Neural cell (in vitro differentiated cells): ENCODE measurements around the gene ATP2B2. TPM values are rescaled to one million over a fixed set of nuclear protein-coding genes. Genes with fewer than 3 reads are reported as not detected.

Experiments
- H2AFZ ChIP-seq: fragments of 200-600, 300-800 bp; sonication (generic), shearing (Covaris generic); 2 replicates; pipeline ENCODE4 v1.6.0; 2014; ENCODE audit warnings: low read depth, mild to moderate bottlenecking, antibody characterized with exemption, low read length, moderate library complexity
- H3F3A ChIP-seq: fragments of 200-600 bp; shearing (Covaris generic); 2 replicates; pipeline ENCODE4 v1.6.1; 2016; ENCODE audit warnings: mild to moderate bottlenecking, moderate library complexity, mixed read lengths, antibody characterized with exemption, low read length; ENCODE audit not compliant: insufficient read depth, poor library complexity, severe bottlenecking
- H3K27ac ChIP-seq: fragments of 200-600, 300-800 bp; sonication (generic), shearing (Covaris generic); 2 replicates; pipeline ENCODE4 v1.5.1; 2014; ENCODE audit warnings: mild to moderate bottlenecking, low read length, moderate library complexity
- H3K27me3 ChIP-seq: fragments of 300-800, 200-600 bp; sonication (generic), shearing (Covaris generic); 2 replicates; pipeline ENCODE4 v1.6.0; 2014; ENCODE audit warnings: mild to moderate bottlenecking, low read depth, low read length, moderate library complexity; ENCODE audit not compliant: insufficient read depth
- H3K36me3 ChIP-seq: fragments of 300-800, 200-600 bp; sonication (generic), shearing (Covaris generic); 2 replicates; pipeline ENCODE4 v1.5.1; 2014; ENCODE audit warnings: mild to moderate bottlenecking, antibody characterized with exemption, low read length, moderate library complexity; ENCODE audit not compliant: insufficient read depth
- H3K4me2 ChIP-seq: fragments of 300-800, 200-600 bp; sonication (generic), shearing (Covaris generic); 2 replicates; pipeline ENCODE4 v1.6.0; 2014; ENCODE audit warnings: mild to moderate bottlenecking, low read length
- H3K4me3 ChIP-seq: fragments of 300-800, 200-600 bp; sonication (generic), shearing (Covaris generic); 2 replicates; pipeline ENCODE4 v1.5.1; 2014; ENCODE audit warnings: mild to moderate bottlenecking, low read length, moderate library complexity
- H3K79me2 ChIP-seq: fragments of 200-600 bp; shearing (Covaris generic); replicated peaks from 2 replicates; pipeline ENCODE4 v1.6.0; 2014; ENCODE audit warnings: mild to moderate bottlenecking, low read length, moderate library complexity; ENCODE audit not compliant: insufficient read depth
- H3K9ac ChIP-seq: fragments of 300-800, 200-600 bp; sonication (generic), shearing (Covaris generic); 2 replicates; pipeline ENCODE4 v1.6.1; 2016; ENCODE audit warnings: mild to moderate bottlenecking, low read length, mixed read lengths
- H3K9me2 ChIP-seq: fragments of 200-600 bp; shearing (Covaris generic); 2 replicates; pipeline ENCODE4 v1.6.1; 2016; ENCODE audit warnings: mild to moderate bottlenecking, low read length, mixed read lengths; ENCODE audit not compliant: insufficient read depth
- H3K9me3 ChIP-seq: fragments of 200-600, 300-800 bp; sonication (generic), shearing (Covaris generic); 2 replicates; pipeline ENCODE4 v1.6.1; 2016; ENCODE audit warnings: mild to moderate bottlenecking, mixed run types, low read length, moderate library complexity, mixed read lengths
- H4K20me1 ChIP-seq: fragments of 200-600 bp; shearing (Covaris generic); 2 replicates; pipeline ENCODE4 v1.6.1; 2016; ENCODE audit warnings: mild to moderate bottlenecking, mixed run types; ENCODE audit not compliant: insufficient read depth
- CTCF ChIP-seq: fragments of 450-650 bp; IDR thresholded peaks from 2 replicates; pipeline ENCODE4 v1.5.1; 2014; ENCODE audit warnings: antibody characterized with exemption, mild to moderate bottlenecking, moderate library complexity; ENCODE audit not compliant: poor library complexity, severe bottlenecking
- EP300 ChIP-seq: fragments of 450-650 bp; conservative IDR thresholded peaks from 2 replicates; pipeline ENCODE4 v1.6.1; 2014; ENCODE audit warnings: antibody characterized with exemption, mild to moderate bottlenecking, moderate library complexity; ENCODE audit not compliant: poor library complexity, severe bottlenecking
- EZH2 ChIP-seq: fragments of 200-600, 300-800 bp; shearing (Covaris generic), sonication (generic); IDR thresholded peaks from 2 replicates; pipeline ENCODE4 v1.6.1; 2014; ENCODE audit warnings: antibody characterized with exemption, low read length, borderline replicate concordance, mild to moderate bottlenecking; ENCODE audit not compliant: insufficient read depth, poor library complexity, severe bottlenecking
- MXI1 ChIP-seq: fragments of 450-650 bp; conservative IDR thresholded peaks from 2 replicates; pipeline ENCODE4 v1.6.1; 2014; ENCODE audit warnings: antibody characterized with exemption, mild to moderate bottlenecking; ENCODE audit not compliant: poor library complexity, severe bottlenecking
- POLR2AphosphoS5 ChIP-seq: IDR thresholded peaks from 2 replicates; pipeline ENCODE4 v1.6.1; 2012
- RAD21 ChIP-seq: fragments of 450-650 bp; conservative IDR thresholded peaks from 2 replicates; pipeline ENCODE4 v1.6.1; 2014; ENCODE audit warnings: antibody characterized with exemption, mild to moderate bottlenecking, moderate library complexity
- REST ChIP-seq: IDR thresholded peaks from 2 replicates; pipeline ENCODE4 v1.6.1; 2012; ENCODE audit warnings: borderline replicate concordance
- SMC3 ChIP-seq: fragments of 450-650 bp; conservative IDR thresholded peaks from 2 replicates; pipeline ENCODE4 v1.6.1; 2014; ENCODE audit warnings: antibody characterized with exemption, mild to moderate bottlenecking, moderate library complexity; ENCODE audit not compliant: poor library complexity
- TAF1 ChIP-seq: IDR thresholded peaks from 2 replicates; pipeline ENCODE4 v1.6.1; 2012; ENCODE audit warnings: low read depth
- polyA plus RNA-seq: library from polyadenylated mRNA; depleted of rRNA; stranded (reverse); fragments of >200 nt; gene quantifications from 2 replicates; pipeline ENCODE4 v1.2.3, GENCODE V29; 2014

Gene ATP2B2
- polyA plus RNA-seq, 1 donor from 2014 or later = 8.3 TPM

GRCh38 chr3:10495614-10496013 lies 9.8 kb downstream of the ATP2B2 start:
- Histone ChIP-seq H3F3A (no peaks in the 10 kb centered on the region), H3K27ac (no peak overlapping the region), H3K79me2 (no peaks in the 10 kb centered on the region), H2AFZ (no peak overlapping the region), H3K36me3 (no peaks in the 10 kb centered on the region), H3K9ac (no peak overlapping the region), H3K4me2 (no peak overlapping the region), H3K4me3 (no peak overlapping the region), H3K9me2 (no peaks in the 10 kb centered on the region), H3K27me3 (no peaks in the 10 kb centered on the region), H4K20me1 (no peaks in the 10 kb centered on the region), H3K9me3 (no peaks in the 10 kb centered on the region)
- TF ChIP-seq MXI1 = no peak
- TF ChIP-seq POLR2AphosphoS5 = no peak
- no peak for TF ChIP-seq EP300
- no peak for TF ChIP-seq SMC3
- no peak for TF ChIP-seq CTCF
- TF ChIP-seq EZH2 = no peak
- no peak for TF ChIP-seq TAF1
- TF ChIP-seq REST = no peak
- no peak for TF ChIP-seq RAD21

- TF ChIP-seq EP300 (no peak), SMC3 (no peak), POLR2AphosphoS5 (no peak), EZH2 (no peak), MXI1 (no peak), RAD21 (no peak), REST (no peak), CTCF (no peak)
- H3K9ac ChIP-seq = no peak overlapping the region
- no peaks in the 10 kb centered on the region for H3K9me2 ChIP-seq
- no peaks in the 10 kb centered on the region for H3K9me3 ChIP-seq
- no peak overlapping the region for H3K4me2 ChIP-seq
- no peaks in the 10 kb centered on the region for H3F3A ChIP-seq
- H3K36me3 ChIP-seq = no peaks in the 10 kb centered on the region
- no peak overlapping the region for H3K4me3 ChIP-seq
- no peaks in the 10 kb centered on the region for H3K27me3 ChIP-seq
- H4K20me1 ChIP-seq = no peaks in the 10 kb centered on the region
- H3K79me2 ChIP-seq = no peaks in the 10 kb centered on the region
- no peak overlapping the region for H2AFZ ChIP-seq
- no peak overlapping the region for H3K27ac ChIP-seq
Measured at GRCh38 chr3:10495003-10495402, 10.4 kb downstream of the ATP2B2 start.
